HUES48 (cell line): ENCODE results near the gene LRRC27.
A peak's percentile ranks its signal among the peaks of the same experiment; 100 is the strongest.

Experiments
- H3K27ac ChIP-seq: one replicate; pipeline ENCODE4 v1.7.0; 2013; ENCODE audit warnings: low read depth, low read length, inconsistent platforms
- H3K27me3 ChIP-seq: 2 replicates; pipeline ENCODE4 v1.6.1; 2013; ENCODE audit warnings: mild to moderate bottlenecking, low read length; ENCODE audit not compliant: control insufficient read depth, insufficient read depth
- H3K36me3 ChIP-seq: 2 replicates; pipeline ENCODE4 v1.6.1; 2013; ENCODE audit warnings: low read length; ENCODE audit not compliant: control insufficient read depth, insufficient read depth
- H3K4me1 ChIP-seq: 2 replicates; pipeline ENCODE4 v1.6.1; 2013; ENCODE audit warnings: mild to moderate bottlenecking, low read length; ENCODE audit not compliant: control insufficient read depth, insufficient read depth
- H3K4me3 ChIP-seq: 2 replicates; pipeline ENCODE4 v1.5.1; 2013; ENCODE audit warnings: mild to moderate bottlenecking, low read depth, low read length
- H3K9ac ChIP-seq: 2 replicates; pipeline ENCODE4 v1.6.1; 2013; ENCODE audit warnings: mild to moderate bottlenecking, low read depth, low read length, moderate library complexity
- H3K9me3 ChIP-seq: 2 replicates; pipeline ENCODE4 v1.6.1; 2013; ENCODE audit warnings: low read length; ENCODE audit not compliant: control insufficient read depth, insufficient read depth

The LRRC27 gene

DNA sequence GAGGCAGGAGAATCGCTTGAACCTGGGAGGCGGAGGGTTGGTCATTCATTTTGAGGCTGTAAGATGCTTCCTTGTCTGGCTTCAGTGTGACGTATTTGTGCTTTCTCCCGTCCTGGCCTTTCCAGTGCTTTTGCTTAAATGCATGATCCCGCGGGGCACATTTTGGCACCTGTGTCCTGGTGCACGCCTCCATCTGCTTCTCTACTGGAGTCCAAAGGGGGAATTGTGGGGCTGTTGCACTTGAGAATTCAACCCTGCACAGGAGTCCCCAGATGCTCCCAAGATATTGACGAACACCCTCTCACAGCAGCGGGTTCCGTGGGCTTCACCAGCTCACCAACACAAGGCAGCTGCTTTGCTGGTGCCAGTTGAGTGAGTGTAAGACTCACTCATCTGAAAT, 10.3 kb upstream of the LRRC27 start:
- no peak overlapping the region for H3K9ac ChIP-seq
- no peak overlapping the region for H3K4me3 ChIP-seq
- H3K9me3 ChIP-seq: no peaks in the 10 kb centered on the region
- no peaks in the 10 kb centered on the region for H3K27me3 ChIP-seq
- H3K36me3 ChIP-seq: no peaks in the 10 kb centered on the region
- no peaks in the 10 kb centered on the region for H3K4me1 ChIP-seq
- no peak overlapping the region for H3K27ac ChIP-seq

DNA sequence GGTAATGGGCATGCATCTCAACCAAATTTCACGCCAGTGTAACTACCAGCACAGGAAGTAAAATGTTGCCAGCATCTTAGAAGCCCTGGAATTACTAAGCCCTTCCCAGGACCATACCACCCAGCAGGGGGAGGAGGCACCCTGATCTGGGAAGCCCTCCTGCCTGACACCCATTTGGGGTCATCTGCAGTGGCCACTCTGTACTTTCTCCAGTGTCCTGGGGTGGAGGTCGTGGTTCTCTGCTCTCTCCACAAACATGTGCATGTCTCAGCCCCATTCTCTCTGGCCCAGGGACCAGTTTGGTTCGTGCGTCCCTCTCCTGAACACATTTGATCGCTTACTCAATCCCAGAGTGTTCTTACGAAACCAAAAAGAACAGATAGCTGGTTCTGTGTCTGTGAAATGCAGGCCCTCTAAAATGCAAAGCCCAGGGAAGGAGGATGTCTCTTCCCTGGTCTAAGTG, 9.4 kb upstream of the LRRC27 start:
- Histone ChIP-seq H3K9ac (no peak overlapping the region), H3K4me1 (no peaks in the 10 kb centered on the region), H3K27ac (no peak overlapping the region)

DNA sequence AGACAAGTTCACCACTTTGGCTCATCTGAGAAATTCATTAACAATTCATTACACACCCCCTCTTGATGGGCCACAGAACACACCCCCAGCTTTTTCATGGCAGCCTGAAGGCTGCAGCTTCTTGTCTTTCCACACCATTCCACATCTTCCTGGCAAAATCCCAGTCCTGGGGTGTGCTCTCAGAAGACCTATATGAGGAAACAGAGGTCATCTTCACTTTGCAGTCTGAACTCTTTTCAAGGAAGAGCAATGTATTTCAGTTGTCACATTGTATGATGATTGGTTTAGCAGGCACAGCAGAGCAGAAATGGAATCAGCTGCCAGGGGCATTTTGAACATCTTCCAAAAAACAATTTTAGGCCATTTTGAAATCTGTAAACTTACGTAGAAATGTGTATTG, 7.8 kb upstream of the LRRC27 start:
- Histone ChIP-seq H3K9ac (no peak overlapping the region), H3K36me3 (no peaks in the 10 kb centered on the region), H3K4me1 (no peaks in the 10 kb centered on the region), H3K4me3 (no peak overlapping the region), H3K27ac (no peak overlapping the region), H3K27me3 (no peaks in the 10 kb centered on the region), H3K9me3 (no peaks in the 10 kb centered on the region)

More for the DNA sequence above, 9.4 kb upstream of the LRRC27 start:
- H3K4me3 ChIP-seq: no peak overlapping the region
- H3K36me3 ChIP-seq: no peaks in the 10 kb centered on the region
- no peaks in the 10 kb centered on the region for H3K27me3 ChIP-seq
- no peaks in the 10 kb centered on the region for H3K9me3 ChIP-seq

DNA sequence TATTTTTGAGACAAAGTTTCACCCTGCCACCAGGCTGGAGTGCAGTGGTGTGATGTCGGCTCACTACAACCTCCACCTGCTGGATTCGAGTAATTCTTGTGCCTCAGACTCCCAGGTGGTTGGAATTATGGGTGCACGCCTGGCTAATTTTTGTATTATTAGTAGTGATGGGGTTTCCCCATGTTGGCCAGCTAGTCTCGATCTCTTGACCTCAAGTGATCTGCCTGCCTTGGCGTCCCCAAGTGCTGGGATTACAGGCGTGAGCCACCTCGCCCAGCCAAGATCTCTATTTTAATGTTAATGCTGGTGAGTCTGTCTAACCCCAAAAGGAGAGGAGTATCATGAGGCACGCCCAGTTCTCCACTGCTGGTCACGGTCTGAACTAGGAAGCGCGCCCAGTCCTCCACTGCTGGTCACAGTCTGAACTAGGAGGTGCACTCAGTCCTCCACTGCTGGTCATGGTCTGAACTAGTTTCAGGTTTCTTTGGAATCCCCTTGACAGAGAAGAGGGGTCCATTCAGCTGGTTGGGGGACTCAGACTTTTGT, 5.6 kb upstream of the LRRC27 start:
- H3K9me3 ChIP-seq: no peaks in the 10 kb centered on the region
- no peaks in the 10 kb centered on the region for H3K27me3 ChIP-seq
- no peak overlapping the region for H3K4me3 ChIP-seq
- no peaks in the 10 kb centered on the region for H3K36me3 ChIP-seq
- peaks cover 10% of the 10 kb centered on the region for H3K4me1 ChIP-seq
- H3K9ac ChIP-seq: no peak overlapping the region
- no peak overlapping the region for H3K27ac ChIP-seq

DNA sequence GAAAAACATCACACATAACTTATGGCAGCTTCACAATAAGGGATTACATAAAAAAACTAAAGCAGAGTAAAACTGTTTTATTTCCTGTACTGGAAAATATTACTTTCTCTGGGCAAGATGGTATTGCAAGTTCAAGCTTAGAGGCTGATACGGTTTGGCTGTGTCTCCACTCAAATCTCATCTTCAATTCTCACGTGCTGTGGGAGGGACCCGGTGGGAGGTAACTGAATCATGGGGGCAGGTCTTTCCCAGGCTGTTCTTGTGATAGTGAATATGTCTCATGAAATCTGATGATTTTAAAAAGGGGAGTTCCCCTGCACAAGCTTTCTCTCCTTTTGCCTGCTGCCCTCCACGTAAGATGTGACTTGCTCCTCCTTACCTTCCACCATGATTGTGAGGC, 5.1 kb upstream of the LRRC27 start:
- Histone ChIP-seq H3K27ac (no peak overlapping the region), H3K9ac (no peak overlapping the region), H3K4me3 (no peak overlapping the region), H3K27me3 (no peaks in the 10 kb centered on the region), H3K4me1 (peaks cover 10% of the 10 kb centered on the region), H3K9me3 (no peaks in the 10 kb centered on the region), H3K36me3 (no peaks in the 10 kb centered on the region)

DNA sequence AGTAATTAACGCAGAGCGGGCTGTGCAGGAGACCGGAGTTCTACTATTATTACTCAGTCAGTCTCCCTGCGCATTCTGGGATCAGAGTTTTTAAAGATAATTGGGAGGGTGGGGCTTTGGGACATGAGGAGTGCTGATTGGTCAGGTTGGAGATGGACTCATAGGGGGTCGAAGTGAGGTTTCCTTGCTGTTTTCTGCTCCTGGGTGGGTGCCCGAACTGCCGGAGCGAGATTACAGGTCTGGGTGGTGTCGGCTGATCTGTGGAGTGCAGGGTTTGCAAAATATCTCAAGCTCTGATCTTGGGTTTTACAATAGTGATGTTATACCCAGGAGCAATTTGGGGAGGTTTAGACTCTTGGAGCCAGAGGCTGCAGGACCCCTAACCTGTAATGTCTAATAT, 3.9 kb upstream of the LRRC27 start:
- Histone ChIP-seq H3K27ac (no peak overlapping the region), H3K9me3 (no peaks in the 10 kb centered on the region)

DNA sequence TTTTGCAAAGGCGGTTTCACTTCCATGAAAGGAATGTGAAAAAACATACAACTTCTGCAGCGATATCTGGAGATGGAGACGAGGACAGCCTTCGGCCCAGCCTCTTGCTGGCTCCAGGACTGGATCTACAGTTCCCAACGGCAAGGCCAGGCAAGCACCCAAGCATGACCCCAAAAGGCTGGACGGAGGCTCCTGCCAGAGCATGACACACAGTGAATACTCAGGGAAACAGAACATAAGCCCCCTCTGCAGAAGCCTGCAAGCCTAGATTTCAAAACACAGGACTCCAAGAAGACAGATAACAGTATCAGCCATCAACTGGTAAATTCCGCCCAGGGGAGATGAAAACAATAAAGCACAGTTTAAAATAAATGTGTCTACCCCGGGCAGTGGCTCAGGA, 3.3 kb upstream of the LRRC27 start:
- H3K4me1 ChIP-seq: peaks cover 18% of the 10 kb centered on the region
- no peaks in the 10 kb centered on the region for H3K36me3 ChIP-seq
- no peak overlapping the region for H3K27ac ChIP-seq
- H3K9me3 ChIP-seq: no peaks in the 10 kb centered on the region
- H3K4me3 ChIP-seq: no peak overlapping the region
- H3K27me3 ChIP-seq: no peaks in the 10 kb centered on the region; the same call in 1 of the 2 replicates
- H3K9ac ChIP-seq: no peak overlapping the region

More for the DNA sequence above, 3.9 kb upstream of the LRRC27 start:
- Histone ChIP-seq H3K36me3 (no peaks in the 10 kb centered on the region), H3K9ac (no peak overlapping the region), H3K27me3 (no peaks in the 10 kb centered on the region), H3K4me3 (no peak overlapping the region), H3K4me1 (peaks cover 18% of the 10 kb centered on the region)

DNA sequence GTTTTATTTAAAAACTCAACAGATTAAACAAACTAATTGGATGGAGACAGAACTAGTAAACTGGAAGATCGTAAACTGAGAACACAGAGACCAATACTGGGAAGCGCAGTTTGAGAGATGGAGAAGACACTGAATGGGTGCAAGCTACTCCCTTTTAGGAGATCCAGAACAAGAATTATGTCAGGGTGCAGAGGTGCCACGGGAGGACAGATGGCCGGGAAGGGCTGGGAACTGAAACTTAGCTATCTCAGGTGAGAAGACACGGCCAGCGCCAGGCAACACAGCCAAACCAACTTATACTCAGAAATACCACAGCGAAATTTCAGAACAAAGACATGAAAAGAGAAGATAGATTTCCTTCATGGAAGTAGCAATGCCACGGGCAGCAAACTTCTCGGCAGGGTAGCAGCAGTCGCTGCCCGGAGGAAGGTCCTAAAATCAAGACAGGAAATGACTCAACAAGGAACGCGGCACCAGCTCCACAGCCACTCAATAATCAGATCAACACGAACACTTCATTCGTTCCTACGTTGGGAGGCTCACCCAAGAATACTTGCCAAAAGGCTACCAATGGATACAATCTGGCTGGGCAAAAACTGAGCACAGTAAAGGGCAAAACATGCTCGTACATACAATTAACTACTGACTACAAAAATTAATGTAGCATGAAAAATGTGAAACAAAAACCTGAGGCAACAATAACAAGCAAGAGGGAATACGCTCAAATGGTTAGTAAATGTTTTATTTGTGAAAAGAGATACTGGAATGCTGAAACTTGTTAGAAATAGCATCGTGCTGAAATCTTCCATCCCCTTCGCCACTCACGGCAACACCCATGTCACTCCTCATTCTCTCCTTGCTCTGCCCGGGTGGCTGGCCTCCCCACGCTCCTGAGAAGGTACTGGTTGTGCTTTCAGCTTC, 2.2 kb upstream of the LRRC27 start:
- H3K4me3 ChIP-seq: peak overlapping the region; percentile 73
- no peaks in the 10 kb centered on the region; the same call in 1 of the 2 replicates for H3K27me3 ChIP-seq
- no peaks in the 10 kb centered on the region for H3K9me3 ChIP-seq
- H3K4me1 ChIP-seq: peaks cover 18% of the 10 kb centered on the region
- no peaks in the 10 kb centered on the region for H3K36me3 ChIP-seq
- H3K27ac ChIP-seq: no peak overlapping the region
- no peak overlapping the region for H3K9ac ChIP-seq

DNA sequence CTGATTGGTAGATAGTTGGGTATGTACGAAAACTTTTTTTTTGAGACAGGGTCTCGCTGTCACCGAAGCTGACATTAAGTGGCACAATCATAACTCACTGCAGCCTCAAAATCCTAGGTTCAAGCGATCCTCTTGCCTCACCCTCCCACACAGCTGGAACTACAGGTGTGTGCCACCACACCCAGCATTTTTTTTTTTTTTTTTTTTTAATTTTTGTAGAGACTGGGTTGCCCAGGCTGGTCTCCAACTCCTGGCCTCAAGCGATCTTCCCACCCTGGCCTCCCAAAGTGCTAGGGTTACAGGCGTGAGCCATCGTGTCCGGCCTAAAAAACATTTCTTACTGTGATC, 1.5 kb upstream of the LRRC27 start:
- H3K9me3 ChIP-seq: no peaks in the 10 kb centered on the region
- no peaks in the 10 kb centered on the region for H3K36me3 ChIP-seq
- no peak overlapping the region for H3K27ac ChIP-seq
- no peaks in the 10 kb centered on the region; the same call in 1 of the 2 replicates for H3K27me3 ChIP-seq
- H3K4me1 ChIP-seq: peaks cover 18% of the 10 kb centered on the region
- H3K9ac ChIP-seq: no peak overlapping the region
- H3K4me3 ChIP-seq: peak overlapping the region; percentile 73

DNA sequence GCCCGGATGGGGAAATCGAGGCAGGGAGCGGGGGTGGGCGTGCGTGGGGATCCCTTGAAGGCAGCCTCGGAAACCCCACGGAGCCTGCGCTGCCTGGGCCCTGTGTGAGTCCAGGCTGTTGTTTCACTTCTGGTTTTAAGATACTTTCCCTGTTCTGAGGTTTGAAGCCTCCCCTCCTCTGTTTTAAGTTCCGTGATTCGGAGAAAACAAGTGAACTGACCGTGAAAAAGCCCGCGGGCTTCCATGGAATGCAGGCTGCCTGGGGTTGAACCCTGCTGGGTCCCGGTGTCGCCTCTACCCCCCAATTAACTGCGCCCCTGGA, 401 bp downstream of the LRRC27 start:
- Histone ChIP-seq H3K9ac (no peak overlapping the region), H3K4me1 (peaks cover 18% of the 10 kb centered on the region), H3K9me3 (no peaks in the 10 kb centered on the region), H3K4me3 (peak overlapping the region; percentile 59), H3K27me3 (no peaks in the 10 kb centered on the region; the same call in 1 of the 2 replicates), H3K27ac (peak overlapping the region; percentile 72), H3K36me3 (no peaks in the 10 kb centered on the region)

DNA sequence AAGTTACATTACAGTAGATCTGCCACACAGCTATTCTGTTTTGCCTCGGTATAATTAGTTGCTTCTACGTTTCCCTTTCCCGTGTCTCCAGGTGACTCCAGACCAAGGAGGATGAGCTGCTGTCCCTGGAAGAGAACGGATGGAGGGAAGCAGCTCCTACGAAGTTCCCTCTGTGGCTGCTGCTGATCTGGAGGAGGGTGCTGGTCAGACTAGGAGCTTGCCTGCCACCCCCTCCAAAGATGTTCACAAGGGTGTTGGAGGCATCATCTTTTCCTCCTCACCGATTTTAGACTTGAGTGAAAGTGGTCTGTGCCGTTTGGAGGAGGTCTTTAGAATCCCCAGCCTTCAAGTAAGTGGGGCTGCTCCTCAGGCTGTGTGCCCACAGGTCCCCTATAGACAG, 1.4 kb downstream of the LRRC27 start:
- Histone ChIP-seq H3K36me3 (no peaks in the 10 kb centered on the region), H3K27ac (no peak overlapping the region), H3K9ac (no peak overlapping the region), H3K4me3 (no peak overlapping the region), H3K4me1 (peaks cover 18% of the 10 kb centered on the region), H3K27me3 (no peaks in the 10 kb centered on the region; the same call in 1 of the 2 replicates), H3K9me3 (no peaks in the 10 kb centered on the region)
